Lower leg skin (tissue), 3 donors: ENCODE data around the gene POLA1.

Experiments used
- POLR2A ChIP-seq, 2 donors: fragments of 450-650 bp; IDR thresholded peaks; one replicate each; pipeline ENCODE4 v1.6.1; 2016 to 2017; ENCODE audit warnings: antibody characterized with exemption in 2 of 2, mild to moderate bottlenecking in 1 of 2, moderate library complexity in 1 of 2
- TF ChIP-seq, protein P1 (sequence below), 3 donors: fragments of 450-650 bp; IDR thresholded peaks; one replicate each; pipeline ENCODE4 v1.5.1; 2016; ENCODE audit warnings: antibody characterized with exemption in 3 of 3, mild to moderate bottlenecking in 3 of 3, moderate library complexity in 2 of 3

DNA sequence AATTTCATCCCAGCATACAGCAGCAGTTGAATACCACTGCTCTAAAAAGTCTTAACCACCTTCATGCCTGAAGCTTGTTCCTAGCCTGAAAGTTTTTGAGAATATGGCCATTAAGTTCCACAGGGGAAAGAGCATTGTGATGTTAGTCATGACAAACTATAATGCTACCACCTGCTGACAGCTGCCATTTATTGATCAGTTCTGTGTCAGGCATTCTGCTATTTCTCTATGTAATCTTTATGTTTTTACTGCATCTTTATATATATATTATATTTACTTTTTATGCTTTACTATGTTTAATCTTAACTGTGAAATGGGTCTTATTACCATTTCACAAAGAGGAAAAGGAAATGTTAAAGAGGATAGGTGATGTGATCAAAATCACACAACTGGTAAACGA, 268.1 kb downstream of the POLA1 start:
- no peak for TF ChIP-seq POLR2A (IDR thresholded peaks at IDR 0.05)
- TF ChIP-seq, protein P1, sequence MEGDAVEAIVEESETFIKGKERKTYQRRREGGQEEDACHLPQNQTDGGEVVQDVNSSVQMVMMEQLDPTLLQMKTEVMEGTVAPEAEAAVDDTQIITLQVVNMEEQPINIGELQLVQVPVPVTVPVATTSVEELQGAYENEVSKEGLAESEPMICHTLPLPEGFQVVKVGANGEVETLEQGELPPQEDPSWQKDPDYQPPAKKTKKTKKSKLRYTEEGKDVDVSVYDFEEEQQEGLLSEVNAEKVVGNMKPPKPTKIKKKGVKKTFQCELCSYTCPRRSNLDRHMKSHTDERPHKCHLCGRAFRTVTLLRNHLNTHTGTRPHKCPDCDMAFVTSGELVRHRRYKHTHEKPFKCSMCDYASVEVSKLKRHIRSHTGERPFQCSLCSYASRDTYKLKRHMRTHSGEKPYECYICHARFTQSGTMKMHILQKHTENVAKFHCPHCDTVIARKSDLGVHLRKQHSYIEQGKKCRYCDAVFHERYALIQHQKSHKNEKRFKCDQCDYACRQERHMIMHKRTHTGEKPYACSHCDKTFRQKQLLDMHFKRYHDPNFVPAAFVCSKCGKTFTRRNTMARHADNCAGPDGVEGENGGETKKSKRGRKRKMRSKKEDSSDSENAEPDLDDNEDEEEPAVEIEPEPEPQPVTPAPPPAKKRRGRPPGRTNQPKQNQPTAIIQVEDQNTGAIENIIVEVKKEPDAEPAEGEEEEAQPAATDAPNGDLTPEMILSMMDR (IDR thresholded peaks at IDR 0.05) = no peak
